ENCODE measurements around the gene PARL.

DNA sequence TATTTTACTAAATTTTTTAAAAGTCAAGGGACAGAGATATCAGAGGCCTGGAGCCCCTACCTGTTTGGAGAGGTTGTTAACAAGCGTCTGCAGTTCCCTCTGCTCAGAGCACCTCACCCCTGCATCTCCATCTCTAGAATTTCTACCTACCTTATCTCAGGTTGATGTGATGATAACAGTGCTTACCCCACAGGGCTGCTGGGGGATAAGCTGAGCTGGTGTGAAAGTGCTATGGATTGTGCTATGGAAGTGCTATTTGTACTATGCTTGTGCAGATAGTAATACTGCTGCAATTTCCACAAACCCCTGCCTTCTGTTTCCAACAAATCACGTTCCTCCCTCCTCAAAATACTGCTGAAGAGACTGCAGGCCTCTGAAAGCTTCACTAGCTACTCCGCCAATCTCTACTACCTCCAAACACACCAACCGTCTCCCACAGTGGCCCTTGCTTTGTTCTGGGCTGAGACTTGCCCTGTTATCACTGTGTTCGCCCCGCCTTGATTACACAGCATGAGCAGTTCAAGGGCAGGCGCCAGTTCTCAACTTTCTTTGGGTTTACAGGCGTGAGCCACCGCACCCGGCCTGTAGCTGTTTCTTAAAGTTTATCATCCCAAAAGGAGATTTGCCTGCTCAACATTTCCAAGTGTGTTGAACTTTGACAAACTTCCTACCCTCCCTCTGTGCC, 28.4 kb upstream of the PARL start:
- TF ChIP-seq, protein P1, sequence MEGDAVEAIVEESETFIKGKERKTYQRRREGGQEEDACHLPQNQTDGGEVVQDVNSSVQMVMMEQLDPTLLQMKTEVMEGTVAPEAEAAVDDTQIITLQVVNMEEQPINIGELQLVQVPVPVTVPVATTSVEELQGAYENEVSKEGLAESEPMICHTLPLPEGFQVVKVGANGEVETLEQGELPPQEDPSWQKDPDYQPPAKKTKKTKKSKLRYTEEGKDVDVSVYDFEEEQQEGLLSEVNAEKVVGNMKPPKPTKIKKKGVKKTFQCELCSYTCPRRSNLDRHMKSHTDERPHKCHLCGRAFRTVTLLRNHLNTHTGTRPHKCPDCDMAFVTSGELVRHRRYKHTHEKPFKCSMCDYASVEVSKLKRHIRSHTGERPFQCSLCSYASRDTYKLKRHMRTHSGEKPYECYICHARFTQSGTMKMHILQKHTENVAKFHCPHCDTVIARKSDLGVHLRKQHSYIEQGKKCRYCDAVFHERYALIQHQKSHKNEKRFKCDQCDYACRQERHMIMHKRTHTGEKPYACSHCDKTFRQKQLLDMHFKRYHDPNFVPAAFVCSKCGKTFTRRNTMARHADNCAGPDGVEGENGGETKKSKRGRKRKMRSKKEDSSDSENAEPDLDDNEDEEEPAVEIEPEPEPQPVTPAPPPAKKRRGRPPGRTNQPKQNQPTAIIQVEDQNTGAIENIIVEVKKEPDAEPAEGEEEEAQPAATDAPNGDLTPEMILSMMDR (IDR thresholded peaks at IDR 0.05) = no peak
- no peak for TF ChIP-seq ZFX (IDR thresholded peaks at IDR 0.05; ENCODE audit: borderline replicate concordance)
